Right atrium auricular region (tissue), 2 donors: Measurements from ENCODE around the gene GNAI2. TPM values are rescaled to one million over a fixed set of nuclear protein-coding genes. Genes with fewer than 3 reads are reported as not detected.

Experiments
- DNase-seq: peaks from one replicate; pipeline ENCODE4 v3.0.0-alpha.2; 2019; ENCODE audit warnings: low spot score
- H3K27ac ChIP-seq, 2 donors: fragments of 200-600 bp; sonication (generic); 1 replicate in 1 of 2; 2 replicates in 1 of 2; pipeline ENCODE4 v1.5.1; 2016 to 2019
- H3K27me3 ChIP-seq, 2 donors: fragments of 200-600 bp; sonication (generic); one replicate each; pipeline versions ENCODE4 v1.5.1 to v1.6.0; 2017 to 2019
- H3K36me3 ChIP-seq: fragments of 200-600 bp; sonication (generic); one replicate; pipeline ENCODE4 v1.5.1; 2016
- H3K4me1 ChIP-seq, 2 donors: fragments of 200-600 bp; sonication (generic); one replicate each; pipeline versions ENCODE4 v1.5.1 to v1.6.0; 2017 to 2019
- H3K4me3 ChIP-seq, 2 donors: fragments of 200-600 bp; sonication (generic); 1 replicate in 1 of 2; 2 replicates in 1 of 2; pipeline ENCODE4 v1.5.1; 2017 to 2019; ENCODE audit warnings: mild to moderate bottlenecking in 1 of 2, moderate library complexity in 1 of 2
- H3K9me3 ChIP-seq, 2 donors: fragments of 200-600 bp; sonication (generic); one replicate each; pipeline ENCODE4 v1.5.1; 2019
- CTCF ChIP-seq, 2 donors: fragments of 200-600 bp; sonication (generic); IDR thresholded peaks; one replicate each; pipeline ENCODE4 v1.5.1; 2019; ENCODE audit warnings: antibody characterized with exemption in 2 of 2
- total RNA-seq, 2 donors: library from RNA; depleted of rRNA; stranded (reverse); fragments of >200 nt; gene quantifications; one replicate each; pipeline ENCODE4 v1.1.0, GENCODE V29; 2016

The GNAI2 gene
- total RNA-seq, 2 donors from 2014 or later: 72.1 to 127 TPM

DNA sequence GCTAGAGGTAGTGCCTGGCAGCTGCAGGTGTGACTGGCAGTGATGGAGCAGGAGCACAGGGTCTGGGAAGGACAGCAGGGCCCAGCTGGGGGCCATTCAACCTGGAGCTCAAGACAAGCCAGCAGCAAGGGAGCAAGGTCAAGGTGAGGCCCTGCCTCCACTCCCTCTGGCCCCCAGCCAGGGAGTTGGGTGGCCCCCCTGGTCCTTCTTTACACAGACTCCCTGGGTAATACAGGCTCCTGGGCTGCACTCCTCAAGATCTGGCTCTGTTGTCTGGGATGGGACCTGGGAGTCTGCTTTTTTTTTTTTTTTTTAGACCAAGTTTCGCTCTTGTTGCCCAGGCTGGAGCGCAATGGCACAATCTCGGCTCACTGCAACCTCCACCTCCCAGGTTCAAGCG lies 14.5 kb downstream of the GNAI2 start:
- H3K9me3 ChIP-seq: no peaks in the 10 kb centered on the region
- peaks cover 0 to 100% of the 10 kb centered on the region in 2 donors for H3K4me1 ChIP-seq
- TF ChIP-seq CTCF (IDR thresholded peaks at IDR 0.05): no peak
- peaks cover 32% of the 10 kb centered on the region for H3K36me3 ChIP-seq
- no peaks in the 10 kb centered on the region for H3K27me3 ChIP-seq
- no peak overlapping the region for H3K4me3 ChIP-seq
- no peak for DNase-seq
- peak overlapping the region; percentile 88 to 95 for H3K27ac ChIP-seq

DNA sequence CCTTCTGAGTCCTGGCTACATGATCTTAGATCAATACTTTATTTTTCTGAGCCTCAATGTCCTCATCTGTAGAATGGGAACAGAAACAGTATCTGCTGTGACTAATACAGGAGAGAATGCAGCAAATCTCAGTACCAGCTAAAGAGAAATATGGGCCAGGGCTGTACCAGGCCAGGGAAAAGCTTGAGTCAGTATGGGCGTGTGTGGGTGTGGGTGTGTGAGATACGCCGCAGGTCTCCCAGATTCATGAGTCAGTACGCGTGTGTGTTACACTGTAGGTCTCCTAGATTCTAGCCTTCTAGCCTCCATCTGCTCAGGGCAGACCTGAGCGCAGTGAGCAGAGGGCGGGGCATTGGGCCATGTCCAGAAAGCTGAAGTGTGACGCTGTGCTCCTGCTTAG lies 15.2 kb downstream of the GNAI2 start:
- H3K27ac ChIP-seq: peak overlapping the region; percentile 88 to 95
- no peak for TF ChIP-seq CTCF (IDR thresholded peaks at IDR 0.05)
- H3K9me3 ChIP-seq: no peaks in the 10 kb centered on the region
- peak; percentile 59 for DNase-seq
- no peak overlapping the region for H3K4me3 ChIP-seq
- peaks cover 38% of the 10 kb centered on the region for H3K36me3 ChIP-seq
- H3K27me3 ChIP-seq: no peaks in the 10 kb centered on the region
- H3K4me1 ChIP-seq: peaks cover 0 to 100% of the 10 kb centered on the region in 2 donors

DNA sequence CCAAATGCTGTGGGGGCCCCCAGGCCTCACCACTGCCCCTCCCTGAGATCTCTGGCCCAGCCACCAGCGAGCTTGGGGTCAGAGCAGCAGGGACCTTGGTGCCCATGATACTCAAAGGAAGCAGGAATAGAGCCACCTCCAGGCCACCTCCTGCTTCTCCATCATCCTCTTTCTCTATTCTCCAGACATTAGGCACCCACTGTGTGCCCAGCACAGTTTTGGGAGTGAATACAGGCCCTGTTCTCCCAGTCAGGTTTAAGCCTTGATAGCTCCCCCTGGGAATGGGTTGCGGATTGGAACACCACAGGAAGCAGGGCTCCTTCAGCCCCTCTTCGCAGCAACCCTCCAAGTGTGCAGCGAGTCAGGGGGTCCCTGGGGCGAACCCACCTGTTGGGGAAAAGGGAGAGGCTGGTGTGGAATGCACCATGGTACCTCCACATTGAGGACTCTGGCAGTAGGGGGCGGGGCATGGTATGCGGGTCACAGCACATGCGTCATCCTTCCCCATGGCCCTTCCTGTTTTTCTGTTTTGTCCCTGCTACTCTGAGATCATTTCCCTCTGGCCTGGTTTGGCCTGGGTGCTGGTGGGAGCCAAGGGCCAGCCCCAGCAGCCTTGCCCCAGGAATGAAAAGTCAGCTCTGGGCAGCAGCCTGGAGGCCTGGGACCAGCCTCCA lies 18.7 kb downstream of the GNAI2 start:
- peaks cover 59% of the 10 kb centered on the region for H3K36me3 ChIP-seq
- H3K9me3 ChIP-seq: no peaks in the 10 kb centered on the region
- H3K4me1 ChIP-seq: peaks cover 0 to 85% of the 10 kb centered on the region in 2 donors
- H3K4me3 ChIP-seq: no peak overlapping the region
- peak overlapping the region; percentile 88 to 95 for H3K27ac ChIP-seq
- no peak for TF ChIP-seq CTCF (IDR thresholded peaks at IDR 0.05)
- DNase-seq: peak; percentile 91
- H3K27me3 ChIP-seq: no peaks in the 10 kb centered on the region

DNA sequence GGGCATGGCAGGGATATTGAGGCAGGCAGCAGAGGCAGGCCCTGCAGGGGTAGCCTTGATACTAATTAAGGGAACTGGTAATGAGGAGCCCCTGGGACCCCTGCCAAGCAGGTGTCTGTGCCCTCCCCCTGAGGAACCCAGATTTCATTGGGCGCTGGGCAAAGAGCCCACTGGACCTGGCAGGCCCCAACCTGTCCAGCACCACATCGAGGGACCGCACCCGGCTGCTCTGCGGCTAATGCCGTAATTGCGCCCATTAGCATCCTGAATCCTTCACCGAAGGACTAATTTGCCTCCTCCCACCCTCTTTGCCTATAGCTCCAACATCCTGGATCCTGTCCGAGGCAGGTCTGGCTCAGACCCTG lies 19.2 kb downstream of the GNAI2 start:
- no peak overlapping the region for H3K4me3 ChIP-seq
- peak overlapping the region; percentile 88 to 95 for H3K27ac ChIP-seq
- no peak for TF ChIP-seq CTCF (IDR thresholded peaks at IDR 0.05)
- H3K4me1 ChIP-seq: peaks cover 0 to 82% of the 10 kb centered on the region in 2 donors
- DNase-seq: peak; percentile 58
- H3K36me3 ChIP-seq: peaks cover 59% of the 10 kb centered on the region
- no peaks in the 10 kb centered on the region for H3K9me3 ChIP-seq
- H3K27me3 ChIP-seq: no peaks in the 10 kb centered on the region

DNA sequence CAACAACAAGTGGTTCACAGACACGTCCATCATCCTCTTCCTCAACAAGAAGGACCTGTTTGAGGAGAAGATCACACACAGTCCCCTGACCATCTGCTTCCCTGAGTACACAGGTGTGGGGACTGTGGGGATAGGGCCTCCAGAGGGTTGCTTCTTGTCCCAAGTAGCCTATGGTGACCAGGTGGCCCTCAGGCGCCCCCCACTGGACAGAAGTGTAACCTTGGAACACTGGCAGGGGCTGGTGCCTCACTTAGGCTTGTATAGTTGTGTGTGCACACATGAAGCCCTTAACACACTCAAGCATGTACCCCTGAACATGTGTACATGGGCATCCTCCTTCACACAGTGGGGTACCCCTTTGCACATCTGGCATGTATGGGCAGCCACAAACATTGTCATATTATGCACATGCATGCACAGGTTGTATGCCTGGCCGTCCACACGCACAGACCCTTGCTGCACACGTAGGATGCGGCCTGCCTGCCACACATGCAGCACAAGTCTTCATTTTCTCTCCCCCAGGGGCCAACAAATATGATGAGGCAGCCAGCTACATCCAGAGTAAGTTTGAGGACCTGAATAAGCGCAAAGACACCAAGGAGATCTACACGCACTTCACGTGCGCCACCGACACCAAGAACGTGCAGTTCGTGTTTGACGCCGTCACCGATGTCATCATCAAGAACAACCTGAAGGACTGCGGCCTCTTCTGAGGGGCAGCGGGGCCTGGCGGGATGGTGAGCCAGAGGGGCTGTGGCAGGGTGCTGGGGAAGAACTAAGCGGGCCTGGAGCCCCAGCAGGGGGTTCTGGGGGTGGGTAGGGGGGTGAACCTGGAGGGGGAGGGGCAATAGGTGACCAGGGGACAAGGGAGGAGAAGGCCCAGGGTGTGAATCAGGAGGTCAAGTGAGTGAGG lies 21.2 kb downstream of the GNAI2 start:
- no peaks in the 10 kb centered on the region for H3K27me3 ChIP-seq
- H3K27ac ChIP-seq: peak overlapping the region; percentile 88 to 95
- peak in 1 of 2 donors; percentile 44 for TF ChIP-seq CTCF (IDR thresholded peaks at IDR 0.05)
- no peaks in the 10 kb centered on the region for H3K9me3 ChIP-seq
- DNase-seq: no peak
- no peak overlapping the region for H3K4me3 ChIP-seq
- H3K36me3 ChIP-seq: peaks cover 56% of the 10 kb centered on the region
- peaks cover 0 to 76% of the 10 kb centered on the region in 2 donors for H3K4me1 ChIP-seq
